GM18909 (cell line): ENCODE data around the gene EXT2.

Experiments
- ATAC-seq: cut with Tn5 transposase; IDR thresholded peaks from one replicate; pipeline ENCODE4 v1.9.1; 2021; ENCODE audit warnings: mild to moderate bottlenecking; ENCODE audit not compliant: unreplicated experiment, poor library complexity

The EXT2 gene

DNA sequence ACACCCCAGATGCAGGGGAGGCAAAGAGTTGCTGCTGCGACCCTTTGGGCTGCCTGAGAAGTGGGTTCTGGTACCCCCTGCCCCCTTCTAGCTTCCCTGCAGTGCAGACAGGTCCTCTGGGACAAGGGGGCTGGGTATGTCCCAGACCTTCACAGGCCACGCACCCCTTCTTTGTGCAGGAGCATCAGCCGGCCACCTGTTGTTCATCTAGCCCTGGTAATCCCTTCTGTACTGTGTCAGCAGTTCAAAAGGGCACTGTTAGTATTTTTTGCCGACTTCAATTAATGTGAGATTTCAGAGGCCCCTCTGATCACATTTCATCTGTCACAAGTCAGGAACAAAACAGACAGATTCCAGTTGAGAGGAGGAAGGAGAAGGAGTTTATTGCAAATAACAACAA is 164.6 kb downstream of the EXT2 start:
- no peak for ATAC-seq

DNA sequence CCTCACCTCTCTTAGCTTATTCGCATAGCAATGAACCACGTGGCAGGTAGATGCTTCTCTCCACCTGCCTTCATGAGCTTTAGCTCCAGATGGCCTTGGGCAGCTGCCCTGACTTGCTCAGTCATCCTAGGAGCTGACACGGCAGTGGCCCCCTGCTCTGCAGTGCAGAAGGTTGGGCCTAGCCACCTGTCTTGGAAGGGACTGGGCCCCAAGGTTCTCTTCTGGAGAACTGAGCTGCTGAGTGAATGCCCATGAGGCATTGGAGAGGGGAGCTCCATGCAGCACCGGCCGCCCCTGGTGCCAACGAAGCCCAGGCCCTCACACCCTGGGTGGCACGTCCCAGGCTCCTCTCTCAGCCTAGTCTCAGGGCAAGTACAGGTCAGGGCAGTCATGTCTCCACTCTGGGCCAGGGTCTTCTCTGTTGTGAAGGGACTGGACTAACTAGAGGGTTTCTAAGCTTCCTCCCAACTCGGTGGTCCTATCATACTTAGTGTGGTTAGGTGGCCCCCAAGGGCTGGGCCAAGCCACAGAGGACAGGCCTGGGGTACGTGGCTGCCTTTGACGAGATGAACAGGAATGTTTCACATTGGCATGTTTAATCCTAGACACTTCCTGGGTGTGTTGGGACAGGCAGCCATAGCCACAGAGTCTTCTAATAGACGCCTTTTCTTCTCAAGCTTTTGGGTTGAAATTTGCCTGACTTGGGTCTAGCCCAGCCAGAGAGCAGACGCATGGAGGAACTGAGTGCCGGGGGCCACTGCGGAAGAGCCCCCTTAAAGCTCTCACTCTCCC is 166.5 kb downstream of the EXT2 start:
- no peak for ATAC-seq

DNA sequence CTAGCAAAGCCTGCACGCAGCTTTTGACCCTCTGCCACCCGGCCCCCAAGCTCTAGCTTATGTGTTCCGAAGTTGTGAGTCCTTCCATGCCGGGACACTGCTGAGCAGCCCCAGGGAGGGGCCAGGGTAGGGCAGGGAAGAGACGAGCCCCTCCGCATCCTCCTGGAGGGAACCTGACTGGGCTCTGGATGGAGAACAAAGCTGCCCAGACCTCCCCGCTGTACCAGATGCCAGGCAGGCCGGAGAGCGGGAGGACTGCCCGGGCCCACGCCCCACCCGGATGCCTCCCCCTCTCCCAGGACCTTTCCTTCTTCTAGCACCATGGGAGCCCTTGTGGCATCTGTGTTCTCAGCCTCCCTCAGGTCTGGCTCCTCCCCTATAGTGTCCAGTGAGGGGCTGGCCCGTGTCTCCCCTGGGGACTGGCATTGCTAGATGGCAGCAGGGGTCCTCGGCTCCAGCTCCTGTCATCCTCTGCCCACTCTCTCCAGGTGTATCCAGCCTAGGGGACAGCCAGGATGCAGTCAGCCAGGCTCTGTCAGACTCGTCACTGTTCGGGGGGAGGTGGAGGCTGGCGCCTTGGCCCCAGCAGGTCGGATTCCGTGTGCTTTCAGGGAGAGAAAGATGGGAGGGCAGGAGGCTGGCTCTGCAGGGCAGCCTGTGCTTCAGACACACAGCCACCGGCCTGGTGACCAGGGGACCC is 168.4 kb downstream of the EXT2 start:
- no peak for ATAC-seq

DNA sequence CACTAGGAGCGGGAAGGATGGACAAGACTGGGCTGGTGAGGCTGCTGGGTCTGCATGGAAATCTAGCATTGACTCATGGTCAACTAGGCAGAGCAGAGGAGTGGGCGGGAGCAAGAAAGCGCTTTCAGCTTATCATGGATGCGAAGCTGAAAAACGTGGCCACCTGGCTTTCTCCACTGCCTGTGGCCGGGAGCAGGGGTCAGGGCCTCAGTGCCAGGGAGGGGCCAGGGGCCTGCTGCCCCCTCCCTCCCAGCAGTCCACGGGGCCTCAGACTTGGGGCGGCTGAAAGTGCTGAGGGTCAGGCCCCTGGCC is 168.9 kb downstream of the EXT2 start:
- ATAC-seq = no peak

DNA sequence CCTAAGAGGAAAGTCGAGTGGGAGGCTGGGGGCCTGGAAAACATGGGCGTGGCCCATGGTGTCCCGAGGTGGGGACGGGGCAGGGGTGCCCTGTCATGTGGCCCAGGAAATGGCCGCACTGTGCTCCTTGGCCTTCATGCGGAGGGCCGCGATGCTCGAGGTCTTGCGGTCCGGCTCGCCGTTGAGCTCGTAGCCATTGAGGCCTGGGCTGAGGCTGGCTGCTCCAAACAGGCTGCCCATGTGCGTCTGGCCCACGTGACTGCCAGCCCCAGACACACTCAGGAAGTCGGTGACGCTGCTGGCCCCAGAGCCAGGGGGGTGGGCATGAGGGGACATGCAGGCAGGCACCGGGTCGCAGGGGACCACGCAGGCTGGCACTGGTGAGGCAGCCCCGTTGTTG is 169.3 kb downstream of the EXT2 start:
- no peak for ATAC-seq

DNA sequence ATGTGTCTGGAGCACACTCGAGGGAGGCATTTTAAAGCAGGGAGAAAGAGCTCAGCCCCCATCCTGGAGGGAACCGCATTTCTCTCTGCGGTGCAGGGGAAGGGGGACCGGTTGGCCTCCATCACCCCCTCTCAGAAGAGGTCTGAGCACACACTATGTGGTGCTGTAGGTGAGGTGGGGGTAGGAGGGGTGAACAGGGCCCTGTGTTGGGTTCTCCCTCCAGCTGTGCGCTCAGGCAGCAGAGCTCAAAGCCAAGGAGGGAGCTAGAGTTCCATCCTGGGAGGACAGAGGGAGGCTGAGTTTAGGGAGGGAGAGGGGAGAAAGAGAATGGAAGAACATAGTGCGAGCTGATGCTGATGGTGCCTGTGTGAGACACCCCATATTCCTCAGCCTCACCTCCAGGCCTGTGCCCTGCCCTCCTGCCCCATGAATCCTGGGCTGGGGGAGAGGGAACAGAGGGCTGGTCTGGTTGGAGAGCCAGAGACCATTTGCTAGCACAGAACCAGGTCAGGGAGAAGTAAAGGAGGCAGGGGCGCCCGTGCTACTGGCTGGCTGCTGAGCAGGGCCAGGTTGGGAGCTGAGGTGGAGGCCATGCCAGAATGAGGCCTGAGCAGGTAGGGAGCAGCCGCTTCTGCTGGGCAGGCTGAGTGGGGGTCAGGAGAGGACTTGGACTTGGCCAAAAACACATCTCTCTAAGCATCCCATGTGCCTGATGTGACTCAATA is 170.7 kb downstream of the EXT2 start:
- ATAC-seq = no peak

DNA sequence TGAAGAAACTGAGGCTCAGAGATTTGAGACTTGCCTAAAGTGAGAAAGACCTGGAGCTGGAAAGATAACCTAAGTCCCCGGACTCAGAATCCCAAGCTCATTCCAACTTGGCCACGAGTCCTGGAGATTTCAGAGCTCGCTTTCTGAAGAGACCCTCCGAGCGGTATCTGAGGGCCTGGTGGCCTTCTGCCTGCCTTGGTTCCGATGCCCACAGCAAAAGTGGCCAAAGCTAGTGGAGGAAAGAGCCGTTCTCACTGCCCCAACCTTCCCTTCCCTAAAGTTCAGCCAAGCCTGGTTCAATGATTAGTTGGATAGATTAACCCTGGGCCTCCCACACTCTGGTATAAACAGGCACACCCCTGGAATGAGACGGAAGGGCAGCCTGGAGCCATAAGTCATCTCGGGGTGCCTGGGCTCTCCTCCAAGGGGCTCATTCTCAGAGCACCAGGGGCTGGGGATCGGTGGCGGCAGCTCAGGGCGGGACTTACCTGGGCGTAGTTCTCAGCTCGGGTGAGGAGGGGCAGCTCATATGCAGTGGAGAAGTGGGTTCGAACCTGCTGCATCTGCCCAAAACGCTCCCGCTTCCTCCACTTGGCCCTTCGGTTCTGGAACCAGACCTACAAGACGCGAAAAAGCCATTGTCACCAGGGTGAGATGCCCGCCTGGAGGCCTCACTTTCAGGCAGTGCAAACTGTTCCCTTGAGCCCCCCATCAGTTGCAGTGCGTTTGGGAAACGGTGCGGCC is 171.7 kb downstream of the EXT2 start:
- no peak for ATAC-seq

DNA sequence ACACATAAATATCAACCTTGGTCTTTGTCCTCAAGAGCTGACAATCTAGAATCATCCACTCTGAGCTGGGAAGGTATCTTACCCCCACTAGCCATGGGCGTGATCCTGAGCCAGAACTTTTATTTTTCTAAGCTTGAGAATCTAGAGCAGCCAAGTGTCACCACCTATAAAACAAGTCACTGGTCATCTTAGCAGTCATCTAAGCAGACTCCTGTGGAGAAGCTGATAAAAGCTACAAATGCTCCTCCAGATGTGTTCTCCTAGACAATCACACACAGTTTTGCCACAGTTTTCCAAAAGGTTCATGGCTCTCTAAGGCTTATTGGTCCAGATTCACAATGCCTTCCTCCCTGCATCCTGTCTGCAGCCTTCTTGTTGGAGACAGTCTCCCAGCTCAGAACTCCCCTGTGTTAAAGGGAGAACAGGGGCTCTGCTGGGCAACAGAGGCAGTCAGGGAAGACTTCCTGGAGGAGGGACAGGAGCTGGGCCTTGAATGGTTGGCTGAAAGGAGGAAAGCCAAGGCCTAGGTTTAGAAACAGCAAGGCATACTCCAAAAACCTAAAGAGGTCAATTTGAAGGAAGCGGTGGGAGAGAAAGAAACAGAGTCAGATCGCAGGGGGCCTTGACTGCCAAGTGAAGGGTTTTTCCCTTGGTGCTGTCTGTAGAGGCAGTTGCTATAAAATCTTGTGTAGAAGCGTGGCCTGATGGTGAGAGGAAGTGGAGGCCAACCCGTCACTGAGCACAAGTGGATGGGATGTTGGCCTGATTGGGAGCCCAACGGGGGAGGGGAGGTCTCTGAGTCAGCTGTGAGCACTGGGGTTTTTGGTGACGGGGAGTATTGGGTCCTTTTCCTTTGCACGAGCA is 172.5 kb downstream of the EXT2 start:
- ATAC-seq = no peak

DNA sequence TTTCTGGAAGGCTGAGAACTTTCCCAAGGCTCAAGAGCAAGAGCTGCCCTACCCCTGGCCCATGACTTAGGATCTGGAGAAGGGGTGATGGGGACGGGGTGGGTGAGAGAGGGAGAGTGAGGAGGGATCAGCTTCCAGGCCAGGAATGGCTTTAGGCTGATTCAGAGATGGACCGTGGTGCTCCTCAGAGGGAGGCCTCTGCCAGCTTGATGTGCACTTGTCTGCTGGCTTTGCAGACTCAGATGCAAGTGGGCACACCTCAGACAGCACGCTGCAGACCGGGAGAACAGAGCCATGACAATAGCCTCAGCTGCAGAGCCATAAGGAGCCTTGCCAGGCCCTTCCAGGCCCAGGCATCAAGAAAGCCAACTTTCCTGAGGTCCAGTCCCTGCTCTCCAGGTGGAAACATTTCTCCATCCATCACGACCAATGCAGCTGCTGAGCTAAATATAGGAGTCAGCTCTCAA is 173.2 kb downstream of the EXT2 start:
- no peak for ATAC-seq

DNA sequence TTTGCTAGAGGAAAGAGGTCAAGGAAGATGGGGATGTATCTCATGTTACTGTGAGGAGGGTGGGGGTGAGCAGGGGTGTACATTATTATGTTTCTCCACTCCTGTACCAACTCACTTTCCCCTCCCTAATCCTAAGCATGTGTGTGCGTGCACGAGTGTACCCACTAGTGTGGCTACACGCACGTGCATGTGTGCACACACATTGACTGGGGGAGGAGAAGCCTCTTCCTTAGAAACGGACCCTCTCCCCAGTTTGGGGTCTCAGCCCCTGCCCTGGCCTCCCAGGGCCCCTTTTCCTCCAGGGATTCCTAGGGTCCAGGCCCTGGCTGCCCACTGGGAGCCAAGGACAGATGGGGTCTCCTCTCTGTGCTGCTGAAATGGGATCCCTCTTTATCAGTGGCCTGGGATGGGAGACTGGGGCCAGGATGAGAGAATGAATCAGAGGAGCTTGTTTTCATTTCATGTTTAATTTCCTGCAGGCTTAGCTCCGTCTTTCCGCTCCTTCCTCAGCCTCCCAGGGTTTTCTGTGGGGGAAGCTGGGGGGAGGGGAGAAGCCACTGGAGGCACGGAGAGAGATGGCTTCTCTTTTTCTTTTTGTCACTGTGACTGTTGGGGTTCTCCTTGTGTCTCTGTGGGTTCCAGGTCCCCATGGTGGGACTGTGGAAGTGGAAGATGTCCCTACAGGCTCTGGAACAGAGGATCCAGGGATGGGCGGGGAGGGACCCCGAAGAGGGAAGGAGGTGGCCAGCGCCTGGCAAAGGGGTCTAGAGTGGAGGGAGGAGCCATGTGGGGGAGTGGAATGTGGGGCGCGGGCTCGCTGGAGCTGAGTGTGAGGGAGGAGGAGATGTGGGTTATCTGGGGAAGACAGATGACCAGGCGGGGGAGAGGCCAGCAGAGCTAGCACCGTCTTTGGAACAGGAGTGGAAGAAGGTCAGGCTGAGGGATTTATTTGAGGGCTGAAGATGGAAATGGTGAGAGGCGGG is 174.2 kb downstream of the EXT2 start:
- no peak for ATAC-seq

DNA sequence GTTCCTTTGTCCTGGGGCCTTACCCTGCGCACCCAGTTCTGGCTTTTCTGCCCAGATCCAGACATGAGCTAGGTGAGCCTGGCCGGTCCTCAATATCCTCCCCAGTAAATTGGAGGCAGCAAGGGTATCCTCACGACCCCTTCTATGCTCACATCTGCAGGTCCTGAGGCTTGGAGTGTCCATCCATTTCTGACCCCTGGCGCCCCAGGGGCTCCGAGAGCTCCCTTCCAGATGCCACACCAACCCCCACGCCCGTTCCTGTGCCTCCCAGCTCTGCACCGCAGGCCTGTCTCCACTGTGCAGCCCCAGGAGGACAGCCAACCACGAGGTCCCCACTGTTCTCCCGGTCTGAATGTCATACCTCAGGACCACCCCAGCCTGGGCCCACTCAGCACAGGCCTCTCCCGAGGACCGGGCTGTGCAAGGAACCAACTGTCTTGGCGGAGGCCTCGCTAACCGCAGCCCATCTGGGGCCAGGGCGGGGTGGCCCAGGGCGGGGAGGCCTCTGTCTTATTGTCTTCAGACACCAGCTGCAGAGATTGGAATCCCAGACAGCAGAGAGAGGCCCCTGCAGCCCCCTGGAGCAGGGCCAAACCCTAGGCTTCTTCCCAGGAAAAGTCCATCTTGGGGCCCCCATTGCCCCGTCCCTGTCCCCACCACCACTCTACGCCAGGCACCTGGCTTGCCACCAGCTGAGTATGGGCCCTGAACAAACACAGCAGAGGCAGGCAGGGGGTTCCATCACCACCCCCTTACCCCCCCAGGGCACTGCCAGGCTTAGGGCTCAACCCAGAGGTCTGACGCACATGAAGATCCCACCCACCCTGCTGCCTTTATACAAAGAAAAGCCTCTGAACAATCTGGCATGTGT is 175.2 kb downstream of the EXT2 start:
- no peak for ATAC-seq

DNA sequence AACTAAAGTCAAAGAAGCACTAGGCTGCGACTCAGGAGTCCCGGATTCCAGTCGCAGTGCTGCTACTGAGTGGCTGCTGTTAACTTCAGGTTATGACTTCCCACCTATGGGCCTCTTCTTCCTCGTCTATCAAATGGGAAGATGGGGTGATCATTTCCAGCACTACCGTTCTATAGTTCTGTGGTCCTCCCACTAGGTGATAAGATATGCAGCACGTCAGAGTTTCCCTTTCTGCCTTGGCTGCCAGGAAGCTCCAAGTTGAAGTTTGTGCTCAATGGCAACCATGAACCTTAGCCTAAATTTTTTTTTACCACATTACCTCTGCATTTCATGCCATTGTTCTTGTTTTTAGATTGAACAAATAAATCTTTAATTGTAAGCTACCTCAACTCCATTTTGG is 175.8 kb downstream of the EXT2 start:
- no peak for ATAC-seq

DNA sequence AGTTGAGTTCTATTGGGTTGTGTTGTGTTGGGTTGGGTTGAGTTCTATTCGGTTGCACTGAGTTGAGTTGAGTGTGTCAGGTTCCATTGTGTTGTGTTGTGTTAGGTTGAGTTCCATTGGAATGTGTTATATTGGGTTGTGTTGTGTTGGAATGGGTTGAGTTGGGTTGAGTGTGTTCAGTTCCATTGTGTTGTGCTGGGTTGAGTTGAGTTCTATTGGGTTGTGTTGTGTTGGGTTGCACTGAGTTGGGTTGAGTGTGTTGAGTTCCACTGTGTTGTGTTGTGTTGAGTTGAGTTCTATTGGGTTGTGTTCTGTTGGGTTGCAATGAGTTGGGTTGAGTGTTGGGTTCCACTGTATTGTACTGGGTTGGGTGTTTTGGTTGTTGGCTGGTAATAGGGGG is 178.9 kb downstream of the EXT2 start:
- no peak for ATAC-seq

DNA sequence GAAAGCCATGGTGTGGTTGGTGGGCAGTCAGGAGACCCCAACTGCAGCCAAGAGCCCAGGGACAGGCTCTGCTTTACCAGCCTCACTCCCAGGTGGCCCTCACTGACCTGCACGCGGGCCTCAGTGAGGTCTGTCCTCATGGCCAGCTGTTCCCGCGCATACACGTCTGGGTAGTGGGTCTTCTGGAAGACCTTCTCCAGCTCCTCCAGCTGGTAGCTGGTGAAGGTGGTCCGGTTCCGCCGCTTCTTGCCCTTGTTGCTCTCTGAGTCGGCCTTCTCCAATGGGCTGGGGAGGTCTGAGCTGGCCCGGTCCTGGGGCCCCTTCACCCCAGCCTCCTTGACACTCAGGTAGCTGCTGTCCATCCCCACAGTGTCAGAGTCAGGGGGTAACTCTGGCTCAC is 179.8 kb downstream of the EXT2 start:
- no peak for ATAC-seq

DNA sequence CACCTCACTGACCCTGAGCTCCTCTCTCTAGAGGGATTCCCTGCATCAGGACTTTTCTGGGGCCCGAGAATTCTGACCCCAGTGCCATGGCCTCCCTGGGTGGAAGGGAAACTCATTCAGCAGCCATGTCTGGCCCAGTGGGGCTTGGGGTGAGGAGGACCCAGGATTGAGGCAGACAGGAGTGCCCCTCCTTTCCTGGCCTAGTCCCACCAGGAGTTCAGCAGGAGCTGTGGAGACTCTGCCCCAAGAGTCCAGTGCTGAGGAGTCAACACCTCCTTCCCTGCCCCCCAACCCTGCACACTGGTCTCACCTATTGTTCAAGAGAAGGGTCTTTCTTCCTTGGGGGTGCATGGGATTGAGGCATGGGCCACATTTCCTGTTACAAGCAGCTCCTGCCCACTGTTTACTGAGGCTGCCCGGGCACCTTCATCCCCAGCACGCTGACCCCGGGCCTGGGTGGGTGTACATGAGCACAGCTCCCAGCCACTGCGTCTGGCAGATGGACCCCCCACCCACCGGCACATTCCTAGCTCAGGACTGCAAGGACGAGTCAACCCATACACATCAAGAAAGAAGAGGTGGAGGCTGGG is 180.6 kb downstream of the EXT2 start:
- no peak for ATAC-seq

DNA sequence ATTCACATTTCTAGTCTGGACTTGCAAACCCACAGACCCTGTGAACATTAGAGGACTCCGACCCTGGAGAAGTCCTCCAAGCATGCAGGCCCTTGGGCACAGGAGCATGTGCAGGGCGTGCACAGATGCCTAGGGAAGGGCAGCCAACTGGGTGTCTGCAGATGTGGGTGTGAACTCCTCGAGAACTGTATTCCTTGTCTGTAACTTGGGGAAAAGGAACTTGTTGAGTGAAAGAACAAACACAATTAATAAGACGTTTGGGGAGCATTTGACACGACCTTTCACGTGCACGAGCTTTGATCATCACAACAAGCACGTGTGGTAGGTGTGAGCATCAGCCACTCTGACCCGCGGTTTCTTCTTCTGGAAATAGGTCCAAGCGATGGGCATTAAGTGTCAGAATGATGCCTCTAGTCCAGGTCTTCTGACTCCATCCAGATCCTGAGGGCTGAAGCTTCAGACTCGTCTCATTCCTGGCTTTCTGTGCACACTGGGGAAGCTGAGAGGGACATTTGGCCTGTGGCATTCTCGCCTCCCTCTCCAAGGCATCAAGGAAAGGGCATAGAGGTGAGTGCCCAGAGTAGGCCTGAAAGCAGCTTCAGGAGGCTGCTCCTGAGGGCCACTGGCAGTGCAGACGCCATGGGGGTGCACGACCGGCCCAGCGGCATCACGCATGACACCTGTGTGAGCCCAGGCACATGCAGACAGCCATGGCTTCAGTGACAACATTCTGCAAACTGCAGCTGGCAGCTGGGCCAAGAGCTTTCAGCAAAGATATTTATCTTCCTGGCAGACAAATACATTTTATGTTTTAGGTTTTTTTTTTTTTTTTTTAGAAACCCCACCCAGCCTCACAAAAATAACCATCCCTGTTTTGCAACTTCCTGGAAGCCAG is 182.0 kb downstream of the EXT2 start:
- no peak for ATAC-seq
